ENCODE data around the gene DEK.
A peak's percentile ranks its signal among the peaks of the same experiment; 100 is the strongest.
"Not testable (repeated sequence)": the region's sequence is repeated elsewhere in the genome, so short reads cannot be mapped to it uniquely, and the experiment has no call there.

DEK gene

GRCh38 chr6:18221288-18221615, 43.1 kb downstream of the DEK start:
- DNase-seq (ENCODE audit: insufficient read length, low spot score) (no peak), FAIRE-seq (no peak)
- no peak for TF ChIP-seq SPI1 (IDR thresholded peaks at IDR 0.05; ENCODE audit: low read depth, low read length)
- TF ChIP-seq POLR2A (IDR thresholded peaks at IDR 0.05; ENCODE audit: low read depth, low read length), result no peak

GRCh38 chr6:18219591-18219990, 44.7 kb downstream of the DEK start:
- TF ChIP-seq POLR2A (IDR thresholded peaks at IDR 0.05; ENCODE audit: low read depth, low read length) (no peak), POU2F2 (IDR thresholded peaks at IDR 0.05; ENCODE audit: low read depth, low read length) (no peak), SPI1 (IDR thresholded peaks at IDR 0.05; ENCODE audit: low read depth, low read length) (no peak), PAX5 (IDR thresholded peaks at IDR 0.05; ENCODE audit: insufficient read depth, low read length, severe bottlenecking) (no peak), TAF1 (IDR thresholded peaks at IDR 0.05; ENCODE audit: low read depth, low read length) (no peak), POLR2AphosphoS5 (IDR thresholded peaks at IDR 0.05; ENCODE audit: low read depth, low read length) (no peak)
- no peak for FAIRE-seq

GRCh38 chr6:18218233-18218632, 46.1 kb downstream of the DEK start:
- no peak for TF ChIP-seq POLR2AphosphoS5 (IDR thresholded peaks at IDR 0.05; ENCODE audit: low read depth, low read length)
- no peak for FAIRE-seq
- no peak for DNase-seq (ENCODE audit: insufficient read length, low spot score)

More at GRCh38 chr6:18219591-18219990, 44.7 kb downstream of the DEK start:
- DNase-seq (ENCODE audit: insufficient read length, low spot score), result no peak

- TF ChIP-seq SPI1 (IDR thresholded peaks at IDR 0.05; ENCODE audit: low read depth, low read length) (no peak), PAX5 (IDR thresholded peaks at IDR 0.05; ENCODE audit: insufficient read depth, low read length, severe bottlenecking) (no peak)
- FAIRE-seq (no peak), DNase-seq (ENCODE audit: insufficient read length, low spot score) (no peak)
These were observed 47.9 kb downstream of the DEK start for GRCh38 chr6:18216411-18216810.

DNA sequence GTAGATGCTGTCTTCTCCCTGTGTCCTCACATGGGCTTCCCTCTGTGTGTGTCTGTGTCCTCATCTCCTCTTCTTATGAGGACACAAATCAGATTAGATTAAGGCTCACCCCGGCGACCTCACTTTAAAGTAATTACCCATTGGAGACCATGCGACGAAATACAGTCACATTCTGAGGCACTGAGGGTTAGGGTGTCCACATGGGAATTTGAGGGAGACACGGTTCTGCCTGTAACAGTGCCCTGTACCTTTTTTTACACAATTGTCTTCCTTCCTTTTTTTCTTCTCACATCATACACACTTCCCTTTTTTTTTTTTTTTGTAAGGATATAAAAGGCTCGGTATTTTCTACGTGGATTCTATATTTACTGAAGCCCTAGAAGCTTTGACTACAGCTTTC, 48.9 kb downstream of the DEK start:
- TF ChIP-seq PAX5 (IDR thresholded peaks at IDR 0.05; ENCODE audit: insufficient read depth, low read length, severe bottlenecking), result no peak
- no peak for TF ChIP-seq POLR2AphosphoS5 (IDR thresholded peaks at IDR 0.05; ENCODE audit: low read depth, low read length)
- TF ChIP-seq POU2F2 (IDR thresholded peaks at IDR 0.05; ENCODE audit: low read depth, low read length), result no peak
- no peak for TF ChIP-seq TAF1 (IDR thresholded peaks at IDR 0.05; ENCODE audit: low read depth, low read length)
- TF ChIP-seq SPI1 (IDR thresholded peaks at IDR 0.05; ENCODE audit: low read depth, low read length), result peak; percentile 76
- TF ChIP-seq POLR2A (IDR thresholded peaks at IDR 0.05; ENCODE audit: low read depth, low read length), result no peak
- no peak for FAIRE-seq
- DNase-seq (ENCODE audit: insufficient read length, low spot score), result no peak

- peak; percentile 23 for FAIRE-seq
These were observed 50.3 kb downstream of the DEK start for GRCh38 chr6:18214003-18214402.

GRCh38 chr6:18213439-18213838, 50.9 kb downstream of the DEK start:
- DNase-seq (ENCODE audit: insufficient read length, low spot score) (no peak), FAIRE-seq (no peak)
- no peak for TF ChIP-seq PAX5 (IDR thresholded peaks at IDR 0.05; ENCODE audit: insufficient read depth, low read length, severe bottlenecking)
- TF ChIP-seq TAF1 (IDR thresholded peaks at IDR 0.05; ENCODE audit: low read depth, low read length), result no peak

More at GRCh38 chr6:18214003-18214402, 50.3 kb downstream of the DEK start:
- peak; percentile 28; the same call in 1 of the 2 replicates for TF ChIP-seq SPI1 (IDR thresholded peaks at IDR 0.05; ENCODE audit: low read depth, low read length)
- TF ChIP-seq PAX5 (IDR thresholded peaks at IDR 0.05; ENCODE audit: insufficient read depth, low read length, severe bottlenecking), result no peak
- DNase-seq (ENCODE audit: insufficient read length, low spot score), result no peak

DNA sequence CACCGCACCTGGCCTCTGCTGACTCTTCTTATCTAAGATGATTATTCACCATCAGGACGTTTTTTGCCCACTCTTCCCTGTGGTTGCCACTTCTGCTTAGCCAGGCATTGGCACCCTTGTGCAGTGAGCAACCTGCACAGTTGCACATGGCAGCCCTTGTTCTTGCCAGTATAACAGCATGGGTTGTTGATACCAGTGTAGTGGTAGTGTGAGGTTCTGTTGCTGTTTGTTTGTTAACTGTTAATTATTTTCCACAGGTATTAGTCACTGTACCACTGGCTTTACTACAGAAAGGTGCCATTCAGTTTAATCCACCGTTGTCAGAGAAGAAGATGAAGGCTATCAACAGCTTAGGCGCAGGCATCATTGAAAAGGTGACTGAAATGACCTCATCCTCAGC, 52.1 kb downstream of the DEK start:
- FAIRE-seq (no peak), DNase-seq (ENCODE audit: insufficient read length, low spot score) (no peak)
- no peak for TF ChIP-seq POU2F2 (IDR thresholded peaks at IDR 0.05; ENCODE audit: low read depth, low read length)
- no peak for TF ChIP-seq PAX5 (IDR thresholded peaks at IDR 0.05; ENCODE audit: insufficient read depth, low read length, severe bottlenecking)

DNA sequence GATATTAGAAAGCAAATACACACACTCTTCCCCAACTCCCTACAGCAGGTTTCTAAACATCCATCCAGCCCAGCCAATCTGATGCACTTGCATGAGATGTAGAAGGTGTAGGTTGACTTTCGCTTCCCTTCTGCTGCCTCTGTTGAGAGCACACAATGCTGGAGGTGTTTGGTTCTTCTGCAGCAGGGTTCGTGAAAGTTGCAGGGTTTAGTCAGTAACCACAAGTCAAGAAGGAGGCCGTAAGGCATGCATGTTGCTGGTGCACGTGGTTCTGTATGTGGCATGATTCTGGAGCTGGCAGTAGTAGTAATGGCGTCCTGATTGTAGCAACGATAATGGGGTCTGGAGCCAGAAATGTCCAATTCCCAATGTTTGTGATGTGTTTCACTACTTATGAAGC, 53.0 kb downstream of the DEK start:
- FAIRE-seq, result peak; percentile 98
- DNase-seq (ENCODE audit: insufficient read length, low spot score), result peak; percentile 56
- TF ChIP-seq PAX5 (IDR thresholded peaks at IDR 0.05; ENCODE audit: insufficient read depth, low read length, severe bottlenecking) (no peak), POLR2AphosphoS5 (IDR thresholded peaks at IDR 0.05; ENCODE audit: low read depth, low read length) (peak; percentile 82), TAF1 (IDR thresholded peaks at IDR 0.05; ENCODE audit: low read depth, low read length) (peak; percentile 69; the same call in 1 of the 2 replicates), POU2F2 (IDR thresholded peaks at IDR 0.05; ENCODE audit: low read depth, low read length) (peak; percentile 96), POLR2A (IDR thresholded peaks at IDR 0.05; ENCODE audit: low read depth, low read length) (peak; percentile 73), SPI1 (IDR thresholded peaks at IDR 0.05; ENCODE audit: low read depth, low read length) (peak; percentile 98)

DNA sequence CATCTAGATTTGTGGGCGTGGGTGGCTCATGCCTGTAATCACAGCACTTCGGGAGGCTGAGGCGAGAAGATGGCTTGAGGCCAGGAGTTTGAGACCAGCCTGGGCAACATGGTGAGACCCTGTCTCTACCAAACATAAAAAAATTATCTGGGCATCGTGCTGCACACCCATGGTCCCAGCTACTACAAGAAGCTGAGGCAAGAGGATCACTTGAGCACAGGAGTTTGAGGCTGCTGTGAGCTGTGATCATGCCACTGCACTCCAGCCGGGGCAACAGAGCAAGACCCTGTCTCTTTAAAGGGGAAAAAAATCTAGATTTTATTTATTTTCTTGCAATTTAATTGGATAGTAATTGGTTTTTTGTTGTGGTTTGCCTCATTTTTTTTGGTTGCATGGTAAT, 53.6 kb downstream of the DEK start:
- no peak for TF ChIP-seq POLR2AphosphoS5 (IDR thresholded peaks at IDR 0.05; ENCODE audit: low read depth, low read length)
- TF ChIP-seq PAX5 (IDR thresholded peaks at IDR 0.05; ENCODE audit: insufficient read depth, low read length, severe bottlenecking), result no peak
- no peak for TF ChIP-seq TAF1 (IDR thresholded peaks at IDR 0.05; ENCODE audit: low read depth, low read length)
- no peak for TF ChIP-seq POU2F2 (IDR thresholded peaks at IDR 0.05; ENCODE audit: low read depth, low read length)
- TF ChIP-seq POLR2A (IDR thresholded peaks at IDR 0.05; ENCODE audit: low read depth, low read length), result no peak
- no peak for TF ChIP-seq SPI1 (IDR thresholded peaks at IDR 0.05; ENCODE audit: low read depth, low read length)
- FAIRE-seq, result no peak
- no peak for DNase-seq (ENCODE audit: insufficient read length, low spot score)

DNA sequence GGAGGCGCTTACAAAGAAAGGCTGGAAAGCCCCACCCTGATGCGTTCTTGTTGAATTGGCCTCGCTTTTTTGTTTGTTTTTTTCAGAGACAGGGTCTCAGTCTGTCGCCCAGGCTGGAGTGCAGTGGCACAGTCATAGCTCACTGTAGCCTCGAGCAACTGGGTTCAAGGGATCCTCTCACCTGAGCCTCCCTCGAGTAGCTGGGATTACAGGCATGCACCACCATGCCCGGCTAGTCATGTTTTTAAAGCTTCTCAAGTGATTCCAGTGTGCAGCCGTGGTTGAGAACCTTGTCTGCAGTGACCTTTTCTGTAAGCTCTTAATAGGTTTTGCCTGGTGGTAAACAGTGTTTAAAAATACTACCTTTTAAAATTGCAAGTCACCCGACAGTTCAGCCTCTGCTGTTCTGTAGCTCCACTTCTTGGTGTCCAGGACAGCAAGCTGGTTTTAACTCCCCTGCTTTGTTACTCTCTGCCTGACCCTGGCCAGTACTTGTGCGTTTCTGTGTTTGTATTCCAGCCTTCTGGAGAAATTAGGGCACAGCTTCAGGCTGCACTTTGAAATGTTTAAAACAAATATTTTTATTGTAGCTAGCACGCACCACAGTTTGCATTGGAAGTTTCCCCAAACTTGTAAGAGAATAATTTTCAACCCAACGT, 54.7 kb downstream of the DEK start:
- DNase-seq (ENCODE audit: insufficient read length, low spot score) (no peak), FAIRE-seq (no peak)
- TF ChIP-seq TAF1 (IDR thresholded peaks at IDR 0.05; ENCODE audit: low read depth, low read length) (no peak), SPI1 (IDR thresholded peaks at IDR 0.05; ENCODE audit: low read depth, low read length) (no peak), POLR2A (IDR thresholded peaks at IDR 0.05; ENCODE audit: low read depth, low read length) (no peak), PAX5 (IDR thresholded peaks at IDR 0.05; ENCODE audit: insufficient read depth, low read length, severe bottlenecking) (no peak), POU2F2 (IDR thresholded peaks at IDR 0.05; ENCODE audit: low read depth, low read length) (no peak), POLR2AphosphoS5 (IDR thresholded peaks at IDR 0.05; ENCODE audit: low read depth, low read length) (no peak)

DNA sequence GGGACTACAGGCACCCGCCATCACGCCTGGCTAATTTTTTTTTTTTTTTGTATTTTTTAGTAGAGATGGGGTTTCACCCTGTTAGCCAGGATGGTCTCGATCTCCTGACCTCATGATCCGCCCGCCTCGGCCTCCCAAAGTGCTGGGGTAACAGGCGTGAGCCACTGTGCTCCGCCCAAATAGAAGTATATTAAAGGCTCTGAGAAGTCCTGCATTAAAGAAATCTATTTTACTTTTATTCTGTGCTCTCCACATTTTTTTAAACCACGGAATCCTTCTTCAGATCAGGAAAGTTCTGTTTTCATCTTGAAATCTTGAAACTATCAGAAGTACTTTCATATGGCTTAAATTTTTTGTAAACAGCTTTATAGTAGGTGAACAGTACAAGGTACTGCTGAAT, 55.6 kb downstream of the DEK start:
- not testable (repeated sequence) for FAIRE-seq

More for the DNA sequence above, 55.6 kb downstream of the DEK start:
- not testable (repeated sequence) for DNase-seq (ENCODE audit: insufficient read length, low spot score)

All from GM12891 (cell line).